Panc1 (cell line): ENCODE results near the gene PDE11A. TPM values are rescaled to one million over a fixed set of nuclear protein-coding genes. Genes with fewer than 3 reads are reported as not detected.

Experiments used
- ATAC-seq: fragments of 200-7000 bp; cut with Tn5 transposase; 2 replicates; pipeline ENCODE4 v1.9.1; 2020; ENCODE audit warnings: mild to moderate bottlenecking, moderate library complexity
- BruUV-seq: library from RNA; stranded (reverse); fragments of 400-500 nt; replicated peaks from 2 replicates; lab custom pipeline; 2021; lab: Mats Ljungman, UMichigan
- CTCF ChIA-PET: fragments of 300-600 bp; sonication (Branson Sonifier 250); formaldehyde crosslinking; loops from one replicate; lab custom pipeline; 2022; ENCODE audit warnings: antibody characterized with exemption; lab: Charles Lee
- POLR2A ChIA-PET: fragments of 300-600 bp; sonication (Branson Sonifier 250); formaldehyde crosslinking; loops from one replicate; lab custom pipeline; 2022; ENCODE audit warnings: antibody characterized with exemption; lab: Charles Lee
- DNase-seq: peaks from one replicate; pipeline ENCODE4 v3.0.0-alpha.2; 2010; ENCODE audit warnings: low read depth, low spot score
- H3K27ac ChIP-seq: 2 replicates; pipeline ENCODE4 v1.5.1; 2011; ENCODE audit warnings: mild to moderate bottlenecking, low read length, inconsistent platforms
- H3K27me3 ChIP-seq: fragments of 200-500 bp; sonication (Bioruptor generic); 2 replicates; pipeline ENCODE4 v1.6.0; 2014; ENCODE audit warnings: low read length, inconsistent platforms; ENCODE audit not compliant: control insufficient read depth, insufficient read depth
- H3K36me3 ChIP-seq: fragments of 200-500 bp; sonication (Bioruptor generic); 2 replicates; pipeline ENCODE4 v1.5.1; 2014; ENCODE audit warnings: inconsistent platforms, mild to moderate bottlenecking, low read length, moderate library complexity; ENCODE audit not compliant: control insufficient read depth, insufficient read depth
- H3K4me1 ChIP-seq: 2 replicates; pipeline ENCODE4 v1.5.1; 2011; ENCODE audit warnings: inconsistent platforms, mild to moderate bottlenecking, low read length, moderate library complexity; ENCODE audit not compliant: control insufficient read depth, insufficient read depth
- H3K4me3 ChIP-seq, 2 experiments: 2 replicates each; pipeline ENCODE4 v1.5.1; 2011 to 2012; ENCODE audit warnings: low read depth in 2 of 2, low read length in 2 of 2, mild to moderate bottlenecking in 2 of 2, inconsistent platforms in 1 of 2, moderate library complexity in 1 of 2
- H3K9me3 ChIP-seq: fragments of 200-500 bp; sonication (Bioruptor generic); 2 replicates; pipeline ENCODE4 v1.5.1; 2014; ENCODE audit warnings: low read depth, mild to moderate bottlenecking, inconsistent platforms, low read length, moderate library complexity; ENCODE audit not compliant: control insufficient read depth, insufficient read depth
- POLR2AphosphoS5 ChIP-seq: IDR thresholded peaks from 2 replicates; pipeline ENCODE4 v1.6.1; 2012; ENCODE audit warnings: mild to moderate bottlenecking, low read depth, low read length, moderate library complexity
- SIN3A ChIP-seq: IDR thresholded peaks from 2 replicates; pipeline ENCODE4 v1.6.1; 2012; ENCODE audit warnings: low read depth, mild to moderate bottlenecking, low read length, moderate library complexity, borderline replicate concordance; ENCODE audit not compliant: insufficient read depth
- TCF7L2 ChIP-seq: IDR thresholded peaks from 2 replicates; pipeline ENCODE4 v1.6.1; 2011; ENCODE audit warnings: mild to moderate bottlenecking, low read depth, low read length, inconsistent platforms
- in situ Hi-C: cut with HindIII; loops from 2 replicates; pipeline ENCODE4 v1.10.0; 2016; ENCODE audit warnings: low sequenced_read_pairs, low pct_unique_long_range_greater_than_20kb
- intact Hi-C: fragments of 100-400 bp; cut with micrococcal nuclease; formaldehyde crosslinking; loops from one replicate; pipeline ENCODE4 v1.10.0; 2022; ENCODE audit not compliant: unreplicated experiment
- total RNA-seq: library from RNA; stranded (reverse); gene quantifications from one replicate; pipeline ENCODE4 v1.2.1, GENCODE V29; 2021; ENCODE audit not compliant: unreplicated experiment
- TF ChIP-seq, protein P1 (sequence below): fragments of 450-650 bp; IDR thresholded peaks from 2 replicates; pipeline ENCODE4 v1.5.1; 2017; ENCODE audit warnings: mild to moderate bottlenecking
- TF ChIP-seq, protein P2 (sequence below), 2 experiments: IDR thresholded peaks; 2 replicates each; pipeline ENCODE4 v1.6.1; 2011 to 2012; ENCODE audit warnings: low read depth in 2 of 2, control low read depth in 1 of 2, low read length in 1 of 2, mild to moderate bottlenecking in 1 of 2, moderate library complexity in 1 of 2; ENCODE audit not compliant: insufficient read depth in 1 of 2

Gene PDE11A
- total RNA-seq, 1 experiment from 2014 or later = not detected

GRCh38 chr2:178117725-178118124 is 45.1 kb upstream of the PDE11A start:
- no peaks in the 10 kb centered on the region for H3K9me3 ChIP-seq
- in situ Hi-C loops = no loop called here
- TF ChIP-seq, protein P1, sequence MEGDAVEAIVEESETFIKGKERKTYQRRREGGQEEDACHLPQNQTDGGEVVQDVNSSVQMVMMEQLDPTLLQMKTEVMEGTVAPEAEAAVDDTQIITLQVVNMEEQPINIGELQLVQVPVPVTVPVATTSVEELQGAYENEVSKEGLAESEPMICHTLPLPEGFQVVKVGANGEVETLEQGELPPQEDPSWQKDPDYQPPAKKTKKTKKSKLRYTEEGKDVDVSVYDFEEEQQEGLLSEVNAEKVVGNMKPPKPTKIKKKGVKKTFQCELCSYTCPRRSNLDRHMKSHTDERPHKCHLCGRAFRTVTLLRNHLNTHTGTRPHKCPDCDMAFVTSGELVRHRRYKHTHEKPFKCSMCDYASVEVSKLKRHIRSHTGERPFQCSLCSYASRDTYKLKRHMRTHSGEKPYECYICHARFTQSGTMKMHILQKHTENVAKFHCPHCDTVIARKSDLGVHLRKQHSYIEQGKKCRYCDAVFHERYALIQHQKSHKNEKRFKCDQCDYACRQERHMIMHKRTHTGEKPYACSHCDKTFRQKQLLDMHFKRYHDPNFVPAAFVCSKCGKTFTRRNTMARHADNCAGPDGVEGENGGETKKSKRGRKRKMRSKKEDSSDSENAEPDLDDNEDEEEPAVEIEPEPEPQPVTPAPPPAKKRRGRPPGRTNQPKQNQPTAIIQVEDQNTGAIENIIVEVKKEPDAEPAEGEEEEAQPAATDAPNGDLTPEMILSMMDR = no peak
- TF ChIP-seq POLR2AphosphoS5 (no peak), TCF7L2 (no peak), SIN3A (no peak)
- TF ChIP-seq, protein P2, sequence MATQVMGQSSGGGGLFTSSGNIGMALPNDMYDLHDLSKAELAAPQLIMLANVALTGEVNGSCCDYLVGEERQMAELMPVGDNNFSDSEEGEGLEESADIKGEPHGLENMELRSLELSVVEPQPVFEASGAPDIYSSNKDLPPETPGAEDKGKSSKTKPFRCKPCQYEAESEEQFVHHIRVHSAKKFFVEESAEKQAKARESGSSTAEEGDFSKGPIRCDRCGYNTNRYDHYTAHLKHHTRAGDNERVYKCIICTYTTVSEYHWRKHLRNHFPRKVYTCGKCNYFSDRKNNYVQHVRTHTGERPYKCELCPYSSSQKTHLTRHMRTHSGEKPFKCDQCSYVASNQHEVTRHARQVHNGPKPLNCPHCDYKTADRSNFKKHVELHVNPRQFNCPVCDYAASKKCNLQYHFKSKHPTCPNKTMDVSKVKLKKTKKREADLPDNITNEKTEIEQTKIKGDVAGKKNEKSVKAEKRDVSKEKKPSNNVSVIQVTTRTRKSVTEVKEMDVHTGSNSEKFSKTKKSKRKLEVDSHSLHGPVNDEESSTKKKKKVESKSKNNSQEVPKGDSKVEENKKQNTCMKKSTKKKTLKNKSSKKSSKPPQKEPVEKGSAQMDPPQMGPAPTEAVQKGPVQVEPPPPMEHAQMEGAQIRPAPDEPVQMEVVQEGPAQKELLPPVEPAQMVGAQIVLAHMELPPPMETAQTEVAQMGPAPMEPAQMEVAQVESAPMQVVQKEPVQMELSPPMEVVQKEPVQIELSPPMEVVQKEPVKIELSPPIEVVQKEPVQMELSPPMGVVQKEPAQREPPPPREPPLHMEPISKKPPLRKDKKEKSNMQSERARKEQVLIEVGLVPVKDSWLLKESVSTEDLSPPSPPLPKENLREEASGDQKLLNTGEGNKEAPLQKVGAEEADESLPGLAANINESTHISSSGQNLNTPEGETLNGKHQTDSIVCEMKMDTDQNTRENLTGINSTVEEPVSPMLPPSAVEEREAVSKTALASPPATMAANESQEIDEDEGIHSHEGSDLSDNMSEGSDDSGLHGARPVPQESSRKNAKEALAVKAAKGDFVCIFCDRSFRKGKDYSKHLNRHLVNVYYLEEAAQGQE (IDR thresholded peaks at IDR 0.05; ENCODE audit: insufficient read depth in 1 of 2, low read depth in 2 of 2, low read length in 1 of 2) = no peak
- intact Hi-C loops = no loop called here
- H3K36me3 ChIP-seq = peaks cover 3% of the 10 kb centered on the region
- H3K4me1 ChIP-seq = peaks cover 6% of the 10 kb centered on the region
- POLR2A ChIA-PET = no interaction called here
- no TSS peak for BruUV-seq
- no peak overlapping the region for H3K4me3 ChIP-seq
- no peak overlapping the region for H3K27ac ChIP-seq
- CTCF ChIA-PET = no interaction called here
- no peak for DNase-seq
- no peaks in the 10 kb centered on the region for H3K27me3 ChIP-seq
- ATAC-seq = no peak

- no peak for TF ChIP-seq TCF7L2
- TF ChIP-seq POLR2AphosphoS5 = no peak
- TF ChIP-seq SIN3A = no peak
- TF ChIP-seq, protein P1 = no peak
- TF ChIP-seq, protein P2 (IDR thresholded peaks at IDR 0.05; ENCODE audit: insufficient read depth in 1 of 2, low read depth in 2 of 2, low read length in 1 of 2) = no peak
- in situ Hi-C loops = no loop called here
- H3K27me3 ChIP-seq = no peaks in the 10 kb centered on the region
- no TSS peak for BruUV-seq
- no peak for ATAC-seq
- H3K27ac ChIP-seq = no peak overlapping the region
- H3K4me3 ChIP-seq = no peak overlapping the region
- no peak for DNase-seq
- H3K4me1 ChIP-seq = peaks cover 6% of the 10 kb centered on the region
- peaks cover 3% of the 10 kb centered on the region for H3K36me3 ChIP-seq
- H3K9me3 ChIP-seq = no peaks in the 10 kb centered on the region
- ChIA-PET CTCF (no interaction called here), POLR2A (no interaction called here)
- intact Hi-C loops = no loop called here
Measured at GRCh38 chr2:178115271-178115670, 42.7 kb upstream of the PDE11A start.
